Activated T-cell treated with anti-CD3 and anti-CD28 coated beads for 48 hours (primary cell): ENCODE measurements around the gene PPP1R13B.

ENCODE experiments used
- DNase-seq: peaks from one replicate; pipeline ENCODE4 v3.0.0-alpha.2; 2020; ENCODE audit warnings: low read depth

PPP1R13B gene

GRCh38 chr14:103742499-103743255, 104.7 kb downstream of the PPP1R13B start:
- no peak for DNase-seq

GRCh38 chr14:103741876-103742275, 105.5 kb downstream of the PPP1R13B start:
- no peak for DNase-seq

GRCh38 chr14:103740991-103741689, 106.2 kb downstream of the PPP1R13B start:
- no peak for DNase-seq

- DNase-seq, result no peak
These were observed 107.4 kb downstream of the PPP1R13B start for GRCh38 chr14:103739793-103740501.

- DNase-seq, result no peak
These were observed 107.9 kb downstream of the PPP1R13B start for GRCh38 chr14:103739466-103739792.

- DNase-seq, result no peak
These were observed 108.5 kb downstream of the PPP1R13B start for GRCh38 chr14:103738701-103739451.

- no peak for DNase-seq
These were observed 109.2 kb downstream of the PPP1R13B start for GRCh38 chr14:103738166-103738565.

- DNase-seq, result no peak
These were observed 109.8 kb downstream of the PPP1R13B start for GRCh38 chr14:103737432-103738045.

GRCh38 chr14:103736546-103737431, 110.6 kb downstream of the PPP1R13B start:
- no peak for DNase-seq

- DNase-seq, result no peak
These were observed 111.4 kb downstream of the PPP1R13B start for GRCh38 chr14:103735815-103736545.

- DNase-seq, result no peak
These were observed 111.9 kb downstream of the PPP1R13B start for GRCh38 chr14:103735439-103735814.

- DNase-seq, result no peak
These were observed 112.4 kb downstream of the PPP1R13B start for GRCh38 chr14:103735022-103735421.

- DNase-seq, result no peak
These were observed 113.1 kb downstream of the PPP1R13B start for GRCh38 chr14:103734081-103734888.

- no peak for DNase-seq
These were observed 113.7 kb downstream of the PPP1R13B start for GRCh38 chr14:103733651-103734050.

GRCh38 chr14:103732868-103733620, 114.3 kb downstream of the PPP1R13B start:
- DNase-seq, result no peak

- DNase-seq, result no peak
These were observed 115.2 kb downstream of the PPP1R13B start for GRCh38 chr14:103731916-103732867.

GRCh38 chr14:103731481-103731880, 115.9 kb downstream of the PPP1R13B start:
- DNase-seq, result no peak
